Activated CD8-positive, alpha-beta T cell treated with anti-CD3 and anti-CD28 coated beads for 36 hours (primary cell): ENCODE data around the gene PATJ. TPM values are rescaled to one million over a fixed set of nuclear protein-coding genes. Genes with fewer than 3 reads are reported as not detected.
A peak's percentile ranks its signal among the peaks of the same experiment; 100 is the strongest.

ENCODE experiments used
- ATAC-seq: fragments of 200-7000 bp; cut with Tn5 transposase; one replicate; pipeline ENCODE4 v1.10.0; 2021; ENCODE audit warnings: mild to moderate bottlenecking, moderate library complexity
- CTCF ChIA-PET: fragments of 350-600 bp; sonication (Branson Sonifier 250); formaldehyde crosslinking; loops from one replicate; lab custom pipeline; 2021; ENCODE audit warnings: antibody characterized with exemption; lab: Charles Lee
- POLR2A ChIA-PET: fragments of 350-600 bp; sonication (Branson Sonifier 250); formaldehyde crosslinking; loops from one replicate; lab custom pipeline; 2021; ENCODE audit warnings: antibody characterized with exemption; lab: Charles Lee
- DNase-seq: peaks from one replicate; pipeline ENCODE4 v3.0.0-alpha.2; 2020
- H3K27ac Mint-ChIP-seq: one replicate; pipeline ENCODE4 v1.8.0; 2021; ENCODE audit warnings: mild to moderate bottlenecking, mixed read lengths
- H3K27me3 Mint-ChIP-seq: one replicate; pipeline ENCODE4 v1.8.0; 2021; ENCODE audit warnings: mixed read lengths
- H3K36me3 Mint-ChIP-seq: one replicate; pipeline ENCODE4 v1.8.0; 2021; ENCODE audit warnings: low read depth, mixed read lengths
- H3K4me1 Mint-ChIP-seq: one replicate; pipeline ENCODE4 v1.8.0; 2021; ENCODE audit warnings: low read depth, mixed read lengths
- H3K4me3 Mint-ChIP-seq: one replicate; pipeline ENCODE4 v1.8.0; 2021; ENCODE audit warnings: mild to moderate bottlenecking, moderate library complexity, mixed read lengths
- H3K9me3 Mint-ChIP-seq: one replicate; pipeline ENCODE4 v1.8.0; 2021; ENCODE audit warnings: mixed read lengths
- CTCF ChIP-seq: fragments of 200-600 bp; IDR thresholded peaks from one replicate; pipeline ENCODE4 v1.8.0; 2022; ENCODE audit warnings: antibody characterized with exemption, mild to moderate bottlenecking
- intact Hi-C: fragments of 100-400 bp; cut with micrococcal nuclease; formaldehyde crosslinking; loops from one replicate; pipeline ENCODE4 v1.10.0; 2022
- total RNA-seq, 2 experiments: library from RNA; stranded (reverse); gene quantifications; one replicate each; pipeline ENCODE4 v1.2.3, GENCODE V29; 2021

PATJ gene
- total RNA-seq, 2 experiments from 2014 or later, result 8.1 to 9.2 TPM

GRCh38 chr1:61851235-61851634 is 109.0 kb downstream of the PATJ start:
- no peaks in the 10 kb centered on the region for H3K27me3 Mint-ChIP-seq

GRCh38 chr1:61851849-61852669 is 109.8 kb downstream of the PATJ start:
- Mint-ChIP-seq H3K27ac (no peak overlapping the region), H3K4me1 (no peaks in the 10 kb centered on the region), H3K4me3 (no peak overlapping the region), H3K36me3 (no peaks in the 10 kb centered on the region), H3K9me3 (no peaks in the 10 kb centered on the region), H3K27me3 (no peaks in the 10 kb centered on the region)
- intact Hi-C loops, result no loop called here
- CTCF ChIA-PET, result interaction anchor here (0.7 to 1.8 kb wide), 7 partner anchors 186 to 722 kb away, joined by 3 to 6 read pairs (median 3); no protein-coding TSS in a partner anchor
- peak; percentile 12 for DNase-seq
- POLR2A ChIA-PET, result no interaction called here
- TF ChIP-seq CTCF, result peak; percentile 80
- peak; percentile 62 for ATAC-seq

More at GRCh38 chr1:61851235-61851634, 109.0 kb downstream of the PATJ start:
- Mint-ChIP-seq H3K27ac (no peak overlapping the region), H3K9me3 (no peaks in the 10 kb centered on the region), H3K4me1 (no peaks in the 10 kb centered on the region), H3K36me3 (no peaks in the 10 kb centered on the region), H3K4me3 (no peak overlapping the region)
- POLR2A ChIA-PET, result no interaction called here
- ATAC-seq (no peak), DNase-seq (no peak)
- intact Hi-C loops, result no loop called here
- TF ChIP-seq CTCF, result no peak
- CTCF ChIA-PET, result interaction anchor here (0.7 to 1.4 kb wide), 5 partner anchors 18 to 722 kb away, joined by 3 to 6 read pairs (median 3); no protein-coding TSS in a partner anchor

DNA sequence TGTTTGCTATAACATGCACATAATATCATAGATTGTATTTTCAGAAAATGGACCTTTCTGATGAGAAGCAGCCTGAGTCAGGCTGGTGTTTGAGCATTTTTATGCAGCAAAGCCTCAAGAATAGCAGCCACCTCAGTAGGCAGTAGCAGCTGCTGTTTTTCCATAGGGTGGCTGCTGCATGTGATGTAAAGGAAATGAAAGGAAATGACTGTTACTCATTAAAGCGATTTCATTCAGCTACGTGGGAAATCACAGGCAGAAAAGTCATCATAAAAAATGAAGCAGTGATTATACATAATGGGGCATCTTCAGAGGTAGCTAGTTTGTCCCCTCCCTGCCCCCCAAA is 110.4 kb downstream of the PATJ start:
- DNase-seq (no peak), ATAC-seq (no peak)
- intact Hi-C loops, result no loop called here
- no peaks in the 10 kb centered on the region for H3K27me3 Mint-ChIP-seq
- no peak for TF ChIP-seq CTCF
- ChIA-PET POLR2A (no interaction called here), CTCF (interaction anchor here (0.7 to 1.8 kb wide), 12 partner anchors 9 to 803 kb away, joined by 3 to 6 read pairs (median 3); no protein-coding TSS in a partner anchor)
- H3K4me3 Mint-ChIP-seq, result no peak overlapping the region
- H3K36me3 Mint-ChIP-seq, result no peaks in the 10 kb centered on the region
- H3K4me1 Mint-ChIP-seq, result no peaks in the 10 kb centered on the region
- no peaks in the 10 kb centered on the region for H3K9me3 Mint-ChIP-seq
- no peak overlapping the region for H3K27ac Mint-ChIP-seq

- ChIA-PET POLR2A (no interaction called here), CTCF (interaction anchor here (0.8 to 1.8 kb wide), 9 partner anchors 10 to 804 kb away, joined by 3 to 6 read pairs (median 3); no protein-coding TSS in a partner anchor)
- intact Hi-C loops, result no loop called here
- Mint-ChIP-seq H3K36me3 (peaks cover 2% of the 10 kb centered on the region), H3K27me3 (no peaks in the 10 kb centered on the region), H3K27ac (no peak overlapping the region), H3K4me3 (no peak overlapping the region), H3K4me1 (no peaks in the 10 kb centered on the region), H3K9me3 (no peaks in the 10 kb centered on the region)
- ATAC-seq (no peak), DNase-seq (no peak)
- no peak for TF ChIP-seq CTCF
These were observed 111.3 kb downstream of the PATJ start for GRCh38 chr1:61853583-61853982.

DNA sequence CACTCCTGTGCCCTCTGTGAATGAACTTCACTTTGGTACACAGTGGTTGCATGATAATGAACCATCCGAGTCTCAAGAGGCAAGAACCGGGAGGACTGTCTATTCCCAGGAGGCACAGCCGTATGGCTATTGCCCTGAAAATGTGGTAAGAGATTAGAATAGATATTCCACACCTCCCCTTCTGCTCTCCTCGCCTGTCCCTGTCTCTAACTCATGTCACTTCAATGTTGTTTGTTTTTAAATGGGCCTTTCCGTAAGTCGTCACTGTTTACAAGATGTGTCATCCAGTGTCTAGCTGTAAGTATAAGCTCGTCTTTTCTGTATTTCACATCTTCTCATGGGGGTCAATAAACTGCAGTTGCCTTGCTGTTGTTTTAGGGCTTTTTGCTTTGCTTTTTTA is 122.2 kb downstream of the PATJ start:
- Mint-ChIP-seq H3K36me3 (peaks cover 9% of the 10 kb centered on the region), H3K4me3 (no peak overlapping the region), H3K27me3 (no peaks in the 10 kb centered on the region), H3K27ac (no peak overlapping the region), H3K4me1 (no peaks in the 10 kb centered on the region), H3K9me3 (no peaks in the 10 kb centered on the region)
- no peak for ATAC-seq
- no peak for TF ChIP-seq CTCF
- no peak for DNase-seq
- intact Hi-C loops, result no loop called here
- ChIA-PET CTCF (no interaction called here), POLR2A (interaction anchor here (0.6 kb wide), 1 partner anchor 525 kb away, joined by 3 read pairs; no protein-coding TSS in a partner anchor)
